ENCODE data around the gene DIP2A.

The DIP2A gene

DNA sequence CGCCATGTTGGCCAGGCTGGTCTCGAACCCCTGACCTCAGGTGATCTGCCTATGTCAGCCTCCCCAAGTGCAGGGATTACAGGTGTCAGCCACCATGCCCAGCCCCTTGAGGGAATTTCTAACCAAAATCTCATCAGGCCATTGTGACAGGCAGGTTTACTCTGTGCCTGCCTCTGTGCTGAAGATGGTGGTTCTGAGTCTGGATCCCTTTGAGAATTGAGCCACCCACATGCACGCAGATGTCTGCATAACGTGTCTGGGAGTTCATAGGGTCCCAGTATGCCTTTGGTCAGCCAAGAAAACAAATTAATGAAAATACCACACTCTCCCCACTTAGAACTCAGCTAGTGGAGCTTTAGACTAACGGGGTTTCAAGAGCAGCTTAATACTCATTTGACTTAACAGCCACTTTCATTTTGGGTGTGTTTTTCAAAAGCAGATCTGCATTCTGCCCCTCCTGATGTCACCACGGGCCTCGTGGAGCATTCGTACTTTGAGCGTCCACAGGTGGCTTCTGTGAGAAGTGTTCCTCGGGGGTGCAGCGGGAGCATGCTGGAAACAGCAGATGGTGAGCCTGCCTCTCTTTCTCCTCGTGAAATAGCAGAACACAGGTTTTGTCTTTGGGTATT is 45.3 kb downstream of the DIP2A start:
- Histone ChIP-seq H3K27ac (ENCODE audit: poor library complexity, severe bottlenecking) (no peak overlapping the region), H3K4me1 (ENCODE audit: insufficient read depth, poor library complexity, severe bottlenecking) (peaks cover 11% of the 10 kb centered on the region), H3K27me3 (ENCODE audit: insufficient read depth, poor library complexity, severe bottlenecking) (no peaks in the 10 kb centered on the region), H3K36me3 (ENCODE audit: low read depth) (peaks cover 71% of the 10 kb centered on the region), H3K9me3 (ENCODE audit: severe bottlenecking) (no peaks in the 10 kb centered on the region), H3K4me3 (ENCODE audit: severe bottlenecking) (no peak overlapping the region)
- no peak for DNase-seq (ENCODE audit: low spot score)
- ATAC-seq (ENCODE audit: low read depth): no peak
- no peak for TF ChIP-seq CTCF (IDR thresholded peaks at IDR 0.05; ENCODE audit: poor library complexity, severe bottlenecking)

GRCh38 chr21:46504666-46505065 is 46.0 kb downstream of the DIP2A start:
- Histone ChIP-seq H3K4me1 (ENCODE audit: insufficient read depth, poor library complexity, severe bottlenecking) (peaks cover 11% of the 10 kb centered on the region), H3K27me3 (ENCODE audit: insufficient read depth, poor library complexity, severe bottlenecking) (no peaks in the 10 kb centered on the region), H3K36me3 (ENCODE audit: low read depth) (peaks cover 71% of the 10 kb centered on the region), H3K4me3 (ENCODE audit: severe bottlenecking) (no peak overlapping the region), H3K9me3 (ENCODE audit: severe bottlenecking) (no peaks in the 10 kb centered on the region), H3K27ac (ENCODE audit: poor library complexity, severe bottlenecking) (no peak overlapping the region)
- no peak for ATAC-seq (ENCODE audit: low read depth)
- TF ChIP-seq CTCF (IDR thresholded peaks at IDR 0.05; ENCODE audit: poor library complexity, severe bottlenecking): no peak
- no peak for DNase-seq (ENCODE audit: low spot score)

DNA sequence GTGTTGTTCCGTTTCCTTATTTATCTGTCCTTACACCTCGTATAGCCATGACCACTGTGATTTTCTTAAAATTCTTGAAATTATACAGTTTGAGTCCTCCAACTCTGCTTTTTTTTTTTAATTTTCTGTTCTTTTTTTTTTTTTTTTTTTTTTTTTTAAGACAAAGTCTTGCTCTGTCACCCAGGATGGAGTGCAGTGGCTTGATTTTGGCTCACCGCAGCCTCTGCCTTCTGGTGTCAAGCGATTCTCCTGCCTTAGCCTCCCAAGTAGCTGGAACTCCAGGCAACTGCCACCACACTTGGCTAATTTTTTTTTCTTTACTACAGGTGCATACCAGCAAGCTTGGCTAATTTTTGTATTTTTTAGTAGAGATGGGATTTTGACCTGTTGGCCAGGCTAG is 48.9 kb downstream of the DIP2A start:
- no peaks in the 10 kb centered on the region for H3K9me3 ChIP-seq (ENCODE audit: severe bottlenecking)
- H3K27ac ChIP-seq (ENCODE audit: poor library complexity, severe bottlenecking): no peak overlapping the region
- ATAC-seq (ENCODE audit: low read depth) (no peak), DNase-seq (ENCODE audit: low spot score) (no peak)
- H3K4me1 ChIP-seq (ENCODE audit: insufficient read depth, poor library complexity, severe bottlenecking): no peaks in the 10 kb centered on the region
- no peak for TF ChIP-seq CTCF (IDR thresholded peaks at IDR 0.05; ENCODE audit: poor library complexity, severe bottlenecking)
- no peak overlapping the region for H3K4me3 ChIP-seq (ENCODE audit: severe bottlenecking)
- peaks cover 75% of the 10 kb centered on the region for H3K36me3 ChIP-seq (ENCODE audit: low read depth)
- no peaks in the 10 kb centered on the region for H3K27me3 ChIP-seq (ENCODE audit: insufficient read depth, poor library complexity, severe bottlenecking)

- no peak for TF ChIP-seq CTCF (IDR thresholded peaks at IDR 0.05; ENCODE audit: poor library complexity, severe bottlenecking)
- Histone ChIP-seq H3K4me1 (ENCODE audit: insufficient read depth, poor library complexity, severe bottlenecking) (peaks cover 3% of the 10 kb centered on the region), H3K4me3 (ENCODE audit: severe bottlenecking) (no peak overlapping the region), H3K36me3 (ENCODE audit: low read depth) (peaks cover 66% of the 10 kb centered on the region), H3K9me3 (ENCODE audit: severe bottlenecking) (peaks cover 2% of the 10 kb centered on the region), H3K27me3 (ENCODE audit: insufficient read depth, poor library complexity, severe bottlenecking) (no peaks in the 10 kb centered on the region), H3K27ac (ENCODE audit: poor library complexity, severe bottlenecking) (peak overlapping the region; percentile 13)
- ATAC-seq (ENCODE audit: low read depth) (peak; percentile 41; the same call in 2 of the 3 replicates), DNase-seq (ENCODE audit: low spot score) (no peak)
Observed at GRCh38 chr21:46509741-46510502, 51.2 kb downstream of the DIP2A start.

- Histone ChIP-seq H3K4me1 (ENCODE audit: insufficient read depth, poor library complexity, severe bottlenecking) (peaks cover 4% of the 10 kb centered on the region), H3K36me3 (ENCODE audit: low read depth) (peaks cover 62% of the 10 kb centered on the region), H3K4me3 (ENCODE audit: severe bottlenecking) (no peak overlapping the region), H3K27ac (ENCODE audit: poor library complexity, severe bottlenecking) (no peak overlapping the region), H3K9me3 (ENCODE audit: severe bottlenecking) (peaks cover 4% of the 10 kb centered on the region), H3K27me3 (ENCODE audit: insufficient read depth, poor library complexity, severe bottlenecking) (no peaks in the 10 kb centered on the region)
- no peak for TF ChIP-seq CTCF (IDR thresholded peaks at IDR 0.05; ENCODE audit: poor library complexity, severe bottlenecking)
- DNase-seq (ENCODE audit: low spot score) (no peak), ATAC-seq (ENCODE audit: low read depth) (no peak)
Observed at GRCh38 chr21:46515109-46515508, 56.4 kb downstream of the DIP2A start.

Data from RWPE2 (cell line).